Right lobe of liver (tissue), 6 donors: Measurements from ENCODE around the gene SERPINA3. TPM values are rescaled to one million over a fixed set of nuclear protein-coding genes. Genes with fewer than 3 reads are reported as not detected.

ENCODE experiments used
- ATAC-seq, 4 donors: fragments of 200-7000 bp; cut with Tn5 transposase; one replicate each; pipeline ENCODE4 v1.9.1; 2020; ENCODE audit warnings: mild to moderate bottlenecking in 4 of 4, moderate library complexity in 4 of 4
- DNase-seq, 3 donors: peaks; one replicate each; pipeline ENCODE4 v3.0.0-alpha.2; 2020
- H3K27ac ChIP-seq, 3 donors: fragments of 200-600 bp; one replicate each; pipeline ENCODE4 v1.8.0; 2022
- H3K27me3 ChIP-seq, 2 donors: fragments of 200-600 bp; one replicate each; pipeline ENCODE4 v1.8.0; 2022
- H3K36me3 ChIP-seq, 4 donors: fragments of 200-600 bp; sonication (generic) in 1 of 4; one replicate each; pipeline versions ENCODE4 v1.5.1 to v1.8.0; 2017 to 2022; ENCODE audit warnings: control low read depth in 1 of 4
- H3K4me1 ChIP-seq, 4 donors: fragments of 200-600 bp; sonication (generic) in 1 of 4; one replicate each; pipeline versions ENCODE4 v1.5.1 to v1.8.0; 2017 to 2022; ENCODE audit warnings: control low read depth in 1 of 4
- H3K4me3 ChIP-seq, 3 donors: fragments of 200-600 bp; one replicate each; pipeline ENCODE4 v1.8.0; 2022
- H3K9me3 ChIP-seq, 4 donors: fragments of 200-600 bp; sonication (generic) in 1 of 4; one replicate each; pipeline versions ENCODE4 v1.5.1 to v1.8.0; 2017 to 2022; ENCODE audit warnings: control low read depth in 1 of 4
- CTCF ChIP-seq, 4 donors: fragments of 200-600 bp in 3 of 4; fragments of 450-650 bp in 1 of 4; IDR thresholded peaks; one replicate each; pipeline versions ENCODE4 v1.5.1 to v1.8.0; 2016 to 2022; ENCODE audit warnings: antibody characterized with exemption in 4 of 4, mild to moderate bottlenecking in 2 of 4
- POLR2A ChIP-seq: fragments of 450-650 bp; IDR thresholded peaks from one replicate; pipeline ENCODE4 v1.6.1; 2017; ENCODE audit warnings: antibody characterized with exemption, mild to moderate bottlenecking
- WGBS: methylation state at CpG from one replicate; pipeline ENCODE4 v1.1.6; 2018; ENCODE audit warnings: low coverage, low lambda C conversion rate; ENCODE audit not compliant: insufficient coverage; ENCODE audit errors: missing lambda C conversion rate; 5-methylcytosine and 5-hydroxymethylcytosine counted together
- intact Hi-C, 2 donors: fragments of 100-400 bp; cut with DNase I; formaldehyde crosslinking; loops; one replicate each; pipeline versions ENCODE4 v1.11.2 to v1.14.1; 2022
- total RNA-seq, 6 experiments: library from RNA; depleted of rRNA in 2 of 6; stranded (reverse); fragments of >200 nt in 2 of 6; fragmentation: NEBNext Ultra II Directional in 3 of 6; extraction: Animal tissue kit (Norgen Biotek cat#: 25700) in 3 of 6; gene quantifications; one replicate each; pipeline versions ENCODE4 v1.1.0 to v1.2.4, GENCODE V29; 2016 to 2023
- donor health status: DM: no; HTN: yes; CAD: no.
- donor health status: DM: no; HTN: no; CAD: no.
- donor health status: DM: no; HTN: no; CAD: no.
- donor health status: DM: no; HTN: yes; CAD: no.
- donor health status: DM: no; HTN: yes; CAD: no.

SERPINA3 gene
- total RNA-seq, 6 experiments from 2014 or later = 5,211 to 12,749 (median 8,707) TPM

GRCh38 chr14:94649543-94650443, 37.6 kb downstream of the SERPINA3 start:
- intact Hi-C loops = no loop called here
- DNase-seq = peak in 1 of 3 donors; percentile 28
- H3K27ac ChIP-seq = no peak overlapping the region
- 60% methylated on average over 1 of the region's 13 CpGs for WGBS
- H3K9me3 ChIP-seq = peaks cover 0 to 4% (median 0%) of the 10 kb centered on the region in 4 donors
- no peaks in the 10 kb centered on the region for H3K36me3 ChIP-seq
- H3K4me3 ChIP-seq = no peak overlapping the region
- ATAC-seq = no peak
- H3K4me1 ChIP-seq = no peaks in the 10 kb centered on the region
- no peak for TF ChIP-seq POLR2A
- no peak for TF ChIP-seq CTCF (IDR thresholded peaks at IDR 0.05)
- H3K27me3 ChIP-seq = no peaks in the 10 kb centered on the region

GRCh38 chr14:94650444-94650775, 38.2 kb downstream of the SERPINA3 start:
- intact Hi-C loops = no loop called here
- H3K36me3 ChIP-seq = no peaks in the 10 kb centered on the region
- no peak overlapping the region for H3K27ac ChIP-seq
- no peaks in the 10 kb centered on the region for H3K4me1 ChIP-seq
- H3K9me3 ChIP-seq = peaks cover 0 to 4% (median 0%) of the 10 kb centered on the region in 4 donors
- H3K4me3 ChIP-seq = no peak overlapping the region
- no peak for TF ChIP-seq POLR2A
- no peak for TF ChIP-seq CTCF (IDR thresholded peaks at IDR 0.05)
- H3K27me3 ChIP-seq = no peaks in the 10 kb centered on the region
- 65% methylated on average over 3 of the region's 3 CpGs for WGBS
- DNase-seq = no peak
- no peak for ATAC-seq

- DNase-seq (peak in 1 of 3 donors; percentile 26), ATAC-seq (no peak)
- Histone ChIP-seq H3K27me3 (no peaks in the 10 kb centered on the region), H3K4me3 (no peak overlapping the region), H3K27ac (no peak overlapping the region), H3K36me3 (no peaks in the 10 kb centered on the region), H3K9me3 (peaks cover 0 to 4% (median 0%) of the 10 kb centered on the region in 4 donors), H3K4me1 (no peaks in the 10 kb centered on the region)
- TF ChIP-seq CTCF (IDR thresholded peaks at IDR 0.05) = no peak
- no peak for TF ChIP-seq POLR2A
- WGBS = 58% methylated on average over 2 of the region's 9 CpGs
- intact Hi-C loops = no loop called here
These were observed 38.9 kb downstream of the SERPINA3 start for GRCh38 chr14:94650806-94651805.

GRCh38 chr14:94653321-94653720, 41.1 kb downstream of the SERPINA3 start:
- TF ChIP-seq POLR2A (no peak), CTCF (IDR thresholded peaks at IDR 0.05) (no peak)
- Histone ChIP-seq H3K9me3 (peaks cover 0 to 4% (median 0%) of the 10 kb centered on the region in 4 donors), H3K27me3 (no peaks in the 10 kb centered on the region), H3K27ac (no peak overlapping the region), H3K36me3 (no peaks in the 10 kb centered on the region), H3K4me3 (no peak overlapping the region), H3K4me1 (no peaks in the 10 kb centered on the region)
- peak in 1 of 3 donors; percentile 10 for DNase-seq
- 64% methylated on average over 4 of the region's 5 CpGs for WGBS
- intact Hi-C loops = no loop called here
- no peak for ATAC-seq
